Thoracic aorta (tissue), 2 donors: ENCODE data around the gene LGALS9. TPM values are rescaled to one million over a fixed set of nuclear protein-coding genes. Genes with fewer than 3 reads are reported as not detected.

ENCODE experiments used
- ATAC-seq: fragments of 150-250 bp; one replicate; pipeline ENCODE4 v1.8.0; 2017; ENCODE audit warnings: low read depth; ENCODE audit not compliant: insufficient number of reproducible peaks, low FRiP score
- DNase-seq: peaks from one replicate; pipeline ENCODE4 v3.0.0-alpha.2; 2020; ENCODE audit warnings: low spot score
- H3K27ac ChIP-seq, 2 donors: fragments of 200-600 bp; sonication (generic); 1 replicate in 1 of 2; 2 replicates in 1 of 2; pipeline ENCODE4 v1.5.1; 2016; ENCODE audit warnings: mild to moderate bottlenecking in 2 of 2, moderate library complexity in 2 of 2
- H3K27me3 ChIP-seq: fragments of 200-600 bp; sonication (generic); replicated peaks from 2 replicates; pipeline ENCODE4 v1.6.0; 2016; ENCODE audit warnings: mild to moderate bottlenecking; ENCODE audit not compliant: insufficient read depth
- H3K36me3 ChIP-seq: fragments of 200-600 bp; sonication (generic); one replicate; pipeline ENCODE4 v1.5.1; 2016
- H3K4me1 ChIP-seq, 2 donors: fragments of 200-600 bp; sonication (generic); 1 replicate in 1 of 2; 2 replicates in 1 of 2; pipeline versions ENCODE4 v1.5.1 to v1.6.0; 2016; ENCODE audit warnings: low read depth in 2 of 2, mild to moderate bottlenecking in 1 of 2; ENCODE audit not compliant: control insufficient read depth in 1 of 2
- H3K4me3 ChIP-seq: fragments of 200-600 bp; sonication (generic); 2 replicates; pipeline ENCODE4 v1.5.1; 2016; ENCODE audit warnings: mild to moderate bottlenecking
- H3K9me3 ChIP-seq: fragments of 200-600 bp; sonication (generic); 2 replicates; pipeline ENCODE4 v1.5.1; 2016
- total RNA-seq, 2 donors: library from RNA; depleted of rRNA; stranded (reverse); fragments of >200 nt; gene quantifications; one replicate each; pipeline versions ENCODE4 v1.1.0 to v1.2.3, GENCODE V29; 2016
- TF ChIP-seq, protein P1 (sequence below): fragments of 200-600 bp; sonication (generic); IDR thresholded peaks from one replicate; pipeline ENCODE4 v1.5.1; 2019; ENCODE audit warnings: antibody characterized with exemption

Gene LGALS9
- 10 to 100 TPM; 34.8 to 77.4 TPM for total RNA-seq

DNA sequence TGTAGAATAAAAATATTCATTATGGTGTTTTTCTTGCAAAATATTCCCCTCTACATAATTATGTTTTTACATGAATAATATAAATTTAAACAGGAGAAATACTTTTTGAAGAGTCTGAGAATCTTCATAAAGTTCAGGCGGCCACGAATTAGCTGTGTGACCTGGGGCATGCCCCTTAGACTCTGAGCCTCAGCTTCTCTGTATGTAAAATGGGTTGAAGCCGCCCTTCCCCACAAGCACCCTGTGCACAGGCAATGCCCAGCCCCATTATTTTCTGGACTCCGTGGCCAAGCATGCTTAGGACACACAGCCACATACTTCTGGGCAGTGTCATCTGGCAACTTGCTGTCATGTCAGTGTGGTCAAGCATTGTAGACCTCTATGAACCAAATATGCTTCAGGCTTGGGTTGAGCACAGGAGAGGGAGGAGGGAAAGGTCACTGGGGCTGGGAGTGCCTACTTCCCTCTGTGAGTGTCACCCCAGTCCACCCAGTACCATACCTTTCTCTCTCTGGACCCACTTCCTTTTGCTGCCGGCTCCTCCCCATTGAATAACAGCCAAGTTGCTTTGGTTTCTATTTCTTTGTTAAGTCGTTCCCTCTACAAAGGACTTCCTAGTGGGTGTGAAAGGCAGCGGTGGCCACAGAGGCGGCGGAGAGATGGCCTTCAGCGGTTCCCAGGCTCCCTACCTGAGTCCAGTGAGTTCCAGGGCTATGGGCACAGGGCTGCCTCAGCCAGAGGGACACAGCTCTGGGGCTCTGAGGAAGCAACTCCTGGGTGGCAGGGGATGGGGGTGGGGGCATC lies at the start of gene LGALS9:
LGALS9 (plus strand) TSS at position 582 of the 804 bp plus-strand sequence; CDS start at position 660, 78 bp downstream.
- DNase-seq (no peak), ATAC-seq (no peak)
- H3K4me1 ChIP-seq = peaks cover 14 to 22% of the 10 kb centered on the region in 2 donors
- TF ChIP-seq, protein P1, sequence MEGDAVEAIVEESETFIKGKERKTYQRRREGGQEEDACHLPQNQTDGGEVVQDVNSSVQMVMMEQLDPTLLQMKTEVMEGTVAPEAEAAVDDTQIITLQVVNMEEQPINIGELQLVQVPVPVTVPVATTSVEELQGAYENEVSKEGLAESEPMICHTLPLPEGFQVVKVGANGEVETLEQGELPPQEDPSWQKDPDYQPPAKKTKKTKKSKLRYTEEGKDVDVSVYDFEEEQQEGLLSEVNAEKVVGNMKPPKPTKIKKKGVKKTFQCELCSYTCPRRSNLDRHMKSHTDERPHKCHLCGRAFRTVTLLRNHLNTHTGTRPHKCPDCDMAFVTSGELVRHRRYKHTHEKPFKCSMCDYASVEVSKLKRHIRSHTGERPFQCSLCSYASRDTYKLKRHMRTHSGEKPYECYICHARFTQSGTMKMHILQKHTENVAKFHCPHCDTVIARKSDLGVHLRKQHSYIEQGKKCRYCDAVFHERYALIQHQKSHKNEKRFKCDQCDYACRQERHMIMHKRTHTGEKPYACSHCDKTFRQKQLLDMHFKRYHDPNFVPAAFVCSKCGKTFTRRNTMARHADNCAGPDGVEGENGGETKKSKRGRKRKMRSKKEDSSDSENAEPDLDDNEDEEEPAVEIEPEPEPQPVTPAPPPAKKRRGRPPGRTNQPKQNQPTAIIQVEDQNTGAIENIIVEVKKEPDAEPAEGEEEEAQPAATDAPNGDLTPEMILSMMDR = no peak
- no peak within 1 kb of the TSS for H3K27ac ChIP-seq
- H3K9me3 ChIP-seq = no peaks in the 10 kb centered on the region
- no peaks in the 10 kb centered on the region for H3K36me3 ChIP-seq
- H3K27me3 ChIP-seq = no peaks in the 10 kb centered on the region
- peak within 1 kb of the TSS; percentile 49 for H3K4me3 ChIP-seq

- Histone ChIP-seq H3K36me3 (no peaks in the 10 kb centered on the region), H3K4me3 (no peak overlapping the region), H3K9me3 (no peaks in the 10 kb centered on the region), H3K27me3 (no peaks in the 10 kb centered on the region), H3K27ac (no peak overlapping the region), H3K4me1 (peaks cover 0 to 26% of the 10 kb centered on the region in 2 donors)
- ATAC-seq (no peak), DNase-seq (no peak)
- TF ChIP-seq, protein P1 = no peak
Observed at GRCh38 chr17:27582696-27583095, 48.3 kb upstream of the LGALS9 start.

DNA sequence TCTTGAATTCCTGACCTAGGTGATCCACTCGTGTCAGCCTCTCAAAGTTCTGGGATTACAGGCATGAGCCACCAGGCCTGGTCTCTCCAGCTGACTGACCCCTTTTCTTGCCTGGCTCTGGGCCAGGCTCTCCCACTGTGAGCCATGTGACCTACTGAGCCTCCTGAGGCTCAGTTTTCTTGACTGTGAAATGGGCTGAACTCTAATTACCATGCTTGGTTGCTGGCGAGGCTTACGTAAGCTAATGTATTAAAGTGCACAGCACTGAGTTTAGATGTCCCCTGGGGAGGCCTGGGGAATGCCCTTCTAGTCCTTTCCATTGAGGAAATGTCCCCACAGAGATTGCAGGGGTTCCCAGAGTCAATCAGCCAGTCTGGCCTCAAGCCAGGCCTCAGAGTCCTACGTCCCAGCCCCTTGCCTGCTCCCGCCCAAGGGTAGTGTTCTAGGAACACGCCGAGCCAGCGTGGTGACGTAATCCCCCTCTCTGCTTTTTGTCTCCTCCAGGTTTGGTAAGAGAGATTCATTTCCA lies 45.8 kb upstream of the LGALS9 start:
- TF ChIP-seq, protein P1 = no peak
- H3K9me3 ChIP-seq = no peaks in the 10 kb centered on the region
- DNase-seq = no peak
- no peaks in the 10 kb centered on the region for H3K36me3 ChIP-seq
- H3K27me3 ChIP-seq = no peaks in the 10 kb centered on the region
- no peak overlapping the region for H3K27ac ChIP-seq
- H3K4me3 ChIP-seq = no peak overlapping the region
- peaks cover 0 to 13% of the 10 kb centered on the region in 2 donors for H3K4me1 ChIP-seq
- no peak for ATAC-seq

DNA sequence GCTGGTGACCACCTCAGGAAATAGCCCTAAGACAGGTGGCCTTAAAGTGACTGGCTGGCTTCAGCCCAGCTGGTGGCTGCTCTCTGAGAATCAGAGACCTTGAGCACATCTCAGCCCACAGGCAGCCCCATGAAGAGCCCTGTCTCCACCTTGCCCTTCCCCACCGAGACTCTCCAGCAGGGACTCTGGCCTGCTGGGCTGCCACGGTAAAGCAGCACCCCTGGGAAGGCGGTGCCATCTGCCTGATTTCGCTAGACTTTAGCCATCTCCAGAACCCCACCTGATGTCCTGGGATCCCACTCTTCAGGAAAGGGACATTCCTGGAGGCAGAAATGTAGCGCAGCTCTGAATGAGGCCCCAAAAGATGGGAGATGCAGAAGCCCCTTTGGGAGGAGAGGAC lies 45.2 kb upstream of the LGALS9 start:
- H3K4me3 ChIP-seq = no peak overlapping the region
- no peak for DNase-seq
- H3K27ac ChIP-seq = no peak overlapping the region
- no peaks in the 10 kb centered on the region for H3K36me3 ChIP-seq
- H3K9me3 ChIP-seq = no peaks in the 10 kb centered on the region
- peaks cover 0 to 13% of the 10 kb centered on the region in 2 donors for H3K4me1 ChIP-seq
- TF ChIP-seq, protein P1 = no peak
- H3K27me3 ChIP-seq = no peaks in the 10 kb centered on the region
- no peak for ATAC-seq

- TF ChIP-seq, protein P1 = no peak
- peak overlapping the region in 1 of 2 donors; percentile 29 for H3K27ac ChIP-seq
- H3K4me1 ChIP-seq = peaks cover 0 to 13% of the 10 kb centered on the region in 2 donors
- no peaks in the 10 kb centered on the region for H3K9me3 ChIP-seq
- ATAC-seq = no peak
- no peaks in the 10 kb centered on the region for H3K27me3 ChIP-seq
- H3K4me3 ChIP-seq = no peak overlapping the region
- no peak for DNase-seq
- no peaks in the 10 kb centered on the region for H3K36me3 ChIP-seq
Observed at GRCh38 chr17:27586203-27586721, 44.7 kb upstream of the LGALS9 start.
